Superior temporal gyrus (tissue), 1 donor: ENCODE results near the gene MICAL2.
A peak's percentile ranks its signal among the peaks of the same experiment; 100 is the strongest.

ENCODE experiments used
- DNase-seq: peaks from one replicate; pipeline ENCODE4 v3.0.0-alpha.2; 2016; ENCODE audit errors: extremely low spot score

MICAL2 gene

DNA sequence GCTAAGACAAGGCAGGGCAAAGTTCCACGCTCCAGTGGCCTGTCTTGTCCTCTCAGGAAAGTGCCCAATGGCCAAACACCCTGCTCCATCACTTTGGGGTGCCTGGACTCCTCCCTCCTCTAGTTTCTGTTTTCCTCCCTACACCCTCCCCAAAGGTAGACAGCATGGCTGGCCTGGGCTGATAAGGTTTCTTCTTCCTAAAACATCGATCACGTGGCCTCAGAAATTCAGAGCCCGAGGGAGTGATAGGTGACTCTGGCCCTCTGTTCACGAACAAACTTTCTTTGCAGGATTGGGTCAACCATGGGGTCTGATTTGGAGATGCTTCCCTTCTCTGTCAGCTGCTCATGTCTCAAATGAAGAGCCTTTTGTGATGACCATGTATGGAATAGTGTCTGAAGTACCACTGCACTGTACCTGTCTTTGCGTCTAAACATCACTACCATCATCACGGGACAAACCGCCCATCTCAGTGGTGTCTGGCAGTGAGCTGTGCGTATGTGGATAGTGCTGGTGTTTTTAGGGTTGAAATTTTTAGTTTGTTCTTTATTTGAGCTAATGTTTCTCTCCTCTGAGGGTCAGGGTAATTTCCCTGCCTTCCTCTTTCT, 6.1 kb downstream of the MICAL2 start:
- DNase-seq = no peak

DNA sequence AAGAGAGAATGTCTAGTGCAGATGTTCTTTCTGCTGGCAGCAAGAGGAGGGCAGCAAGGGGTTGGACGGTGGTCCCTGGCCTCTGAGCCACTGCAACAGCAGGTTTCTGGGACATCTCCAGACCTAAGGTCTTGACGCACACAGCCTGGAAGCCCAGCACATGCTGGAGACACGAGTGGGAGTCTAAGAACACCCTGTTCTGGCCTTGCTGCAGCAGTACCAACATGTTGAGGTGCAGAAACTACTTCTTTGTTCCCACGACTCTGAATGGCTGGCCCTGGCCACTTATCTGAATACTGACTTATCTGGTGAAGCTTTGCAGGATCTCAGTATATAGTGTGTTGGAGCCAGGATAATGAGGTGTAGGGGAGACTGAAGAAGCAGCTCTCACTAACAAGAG, 6.8 kb downstream of the MICAL2 start:
- no peak for DNase-seq

DNA sequence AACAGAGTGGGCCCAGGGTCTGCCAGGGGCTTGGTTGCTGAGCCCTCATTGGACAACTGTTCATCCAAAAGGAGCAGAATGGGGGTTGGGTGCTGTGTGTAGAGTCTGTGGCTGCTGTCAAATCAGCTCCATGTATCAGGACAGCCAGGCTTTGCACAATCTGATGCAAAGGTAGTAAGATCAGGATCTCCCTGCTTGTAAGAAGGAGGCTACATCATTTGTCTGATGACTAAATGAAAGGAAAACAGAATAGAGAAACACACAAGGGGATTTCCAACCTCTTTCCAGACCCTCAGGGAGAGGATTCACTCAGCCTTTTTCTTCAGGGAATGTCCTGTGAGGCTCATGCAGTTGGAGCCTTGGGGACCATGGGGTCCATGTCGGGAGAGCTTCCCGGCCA, 7.2 kb downstream of the MICAL2 start:
- DNase-seq = no peak

DNA sequence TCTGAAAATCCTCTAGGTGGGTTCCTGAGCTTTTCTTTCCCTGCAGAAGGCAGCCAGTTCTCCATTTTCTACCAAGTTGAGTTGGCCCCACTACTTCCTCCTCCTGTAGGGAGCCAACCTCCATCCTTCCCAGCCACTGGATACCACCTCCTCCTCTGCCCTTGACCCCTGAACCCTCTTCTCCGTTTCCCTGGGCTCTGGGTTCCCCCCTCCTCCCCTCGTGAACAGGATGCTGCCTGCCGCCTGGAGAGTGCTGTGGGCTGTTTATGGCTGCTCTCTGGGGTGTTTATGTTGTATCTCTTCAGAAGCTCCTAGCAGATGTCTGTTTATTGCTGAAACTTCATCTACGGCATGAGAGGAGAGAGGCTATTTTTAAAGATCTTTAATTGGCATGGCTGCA, 8.6 kb downstream of the MICAL2 start:
- no peak for DNase-seq

DNA sequence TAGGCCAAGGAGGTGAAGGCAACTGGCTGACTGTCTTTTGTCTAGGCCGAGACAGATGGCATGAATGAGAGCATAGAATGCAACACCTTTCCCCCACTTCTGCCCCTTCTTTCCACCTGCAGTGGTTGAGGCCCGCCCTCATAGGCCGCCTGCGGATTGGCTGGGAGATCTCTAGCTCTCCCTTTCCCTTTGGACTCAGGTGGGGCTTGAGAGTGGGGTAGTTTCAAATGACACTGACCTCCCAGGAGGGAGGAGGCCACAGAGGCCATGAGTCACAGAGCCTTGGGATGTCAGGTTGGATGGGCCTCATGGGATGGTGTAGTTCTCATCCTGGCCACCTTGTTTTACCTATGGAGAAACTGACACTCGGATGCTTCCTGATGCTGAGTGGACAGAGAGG, 9.1 kb downstream of the MICAL2 start:
- DNase-seq = no peak

DNA sequence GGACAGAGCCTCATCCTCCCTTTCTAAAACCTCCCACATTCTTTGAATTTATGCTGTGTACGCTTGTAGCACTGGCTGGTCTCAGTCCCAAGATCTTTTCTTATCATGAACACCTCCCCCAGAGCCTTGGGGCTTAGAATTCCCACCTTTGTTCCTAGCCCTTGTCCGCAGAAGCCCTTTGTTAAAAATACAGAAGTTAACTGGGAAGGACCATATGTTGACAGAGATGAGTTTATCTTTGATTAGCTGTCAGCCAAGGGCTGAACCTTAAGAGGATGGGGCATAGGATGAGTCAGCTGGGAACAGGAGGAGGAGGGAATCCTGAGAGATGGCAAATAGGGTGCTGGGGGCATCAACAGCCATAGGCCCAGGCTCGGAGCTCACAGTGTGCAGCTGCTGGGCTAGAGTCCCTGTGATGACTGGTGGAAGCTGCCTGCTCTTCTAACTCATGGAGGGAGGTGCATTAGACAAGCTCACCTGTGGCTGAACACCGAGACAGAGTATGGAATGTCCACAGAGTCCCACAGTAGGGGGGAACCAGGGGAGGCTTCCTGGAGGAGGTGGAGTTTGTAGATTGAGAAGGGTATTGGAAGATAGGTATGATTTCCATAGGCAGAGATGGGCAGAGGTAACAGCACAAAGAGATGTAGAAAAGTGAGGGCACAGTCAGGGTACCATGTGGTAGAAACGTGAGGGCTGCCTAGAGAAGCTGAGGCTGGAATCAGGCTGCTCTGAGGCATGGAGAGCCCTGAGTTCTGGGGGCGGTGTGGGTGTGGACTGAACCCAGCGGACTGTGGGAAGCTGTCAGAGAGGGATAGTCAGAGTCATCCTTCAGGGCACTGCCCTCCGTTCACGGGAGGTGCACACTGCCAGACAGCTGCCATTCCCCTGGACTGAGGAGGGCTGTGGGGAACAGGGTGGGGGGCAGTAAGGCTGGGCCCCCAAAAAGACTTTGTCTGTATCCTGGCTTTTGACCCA, 9.9 kb downstream of the MICAL2 start:
- no peak for DNase-seq

- DNase-seq = no peak
Observed at GRCh38 chr11:12121011-12121410, 10.6 kb downstream of the MICAL2 start.

DNA sequence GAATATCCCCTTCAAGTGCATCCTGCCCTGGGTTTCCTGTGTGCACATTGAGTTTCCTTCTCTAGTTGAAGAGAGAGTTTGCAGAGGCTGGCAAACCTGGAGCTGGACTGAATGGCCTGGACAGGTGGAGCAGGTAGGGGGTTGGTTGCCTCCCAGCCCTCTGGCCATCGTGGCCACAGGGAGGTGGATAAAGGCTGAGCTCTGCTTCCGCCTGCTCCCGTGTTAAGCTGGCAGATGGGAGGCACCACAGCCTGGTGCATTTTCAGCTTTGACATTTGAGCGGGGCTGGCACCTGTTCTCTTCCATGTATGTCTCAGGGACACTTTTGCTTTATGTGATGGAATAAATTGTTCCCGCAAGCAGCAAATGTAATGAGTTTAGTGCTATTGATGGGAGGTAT, 11.1 kb downstream of the MICAL2 start:
- DNase-seq = no peak

DNA sequence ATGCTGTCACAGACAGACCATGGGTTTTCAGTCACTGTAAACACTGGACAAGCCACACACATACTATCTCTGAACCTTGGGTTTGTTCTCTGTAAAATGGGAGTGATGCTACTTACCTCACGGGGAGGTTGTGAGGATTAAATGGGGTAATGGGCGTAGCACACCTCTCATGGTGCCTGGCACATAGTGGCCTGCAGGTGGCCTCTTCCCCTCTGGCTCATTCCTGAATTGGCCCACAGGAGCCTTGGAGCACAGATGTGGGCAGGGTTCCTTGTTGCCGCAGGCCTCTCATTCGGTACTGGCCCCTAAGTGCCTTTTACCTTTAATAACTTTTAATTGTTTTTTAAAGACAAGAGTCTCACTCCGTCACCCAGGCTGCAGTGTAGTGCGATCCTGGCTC, 11.7 kb downstream of the MICAL2 start:
- DNase-seq = no peak

GRCh38 chr11:12123273-12123672, 12.9 kb downstream of the MICAL2 start:
- no peak for DNase-seq

GRCh38 chr11:12123799-12124198, 13.4 kb downstream of the MICAL2 start:
- no peak for DNase-seq

DNA sequence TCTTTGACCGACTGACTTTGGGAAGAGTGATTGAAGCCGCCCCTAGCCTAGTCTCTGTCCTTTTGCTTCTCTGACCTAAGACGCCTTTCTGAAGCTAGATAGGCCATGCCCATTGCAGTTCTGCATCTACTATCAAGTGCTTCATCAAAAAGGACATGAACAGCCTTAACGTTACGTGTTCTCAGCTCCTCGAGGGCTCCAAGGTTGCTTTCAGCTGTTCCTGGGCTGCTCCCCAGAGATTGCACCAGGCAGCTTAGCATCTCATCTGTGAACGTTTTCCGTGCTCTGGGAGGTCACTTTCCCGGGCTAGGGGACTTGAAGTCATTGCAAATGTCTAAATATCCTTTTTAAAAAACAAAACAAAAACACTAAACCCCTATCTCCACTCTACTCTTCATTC, 13.9 kb downstream of the MICAL2 start:
- no peak for DNase-seq

- no peak for DNase-seq
Observed at GRCh38 chr11:12125609-12126149, 15.3 kb downstream of the MICAL2 start.

DNA sequence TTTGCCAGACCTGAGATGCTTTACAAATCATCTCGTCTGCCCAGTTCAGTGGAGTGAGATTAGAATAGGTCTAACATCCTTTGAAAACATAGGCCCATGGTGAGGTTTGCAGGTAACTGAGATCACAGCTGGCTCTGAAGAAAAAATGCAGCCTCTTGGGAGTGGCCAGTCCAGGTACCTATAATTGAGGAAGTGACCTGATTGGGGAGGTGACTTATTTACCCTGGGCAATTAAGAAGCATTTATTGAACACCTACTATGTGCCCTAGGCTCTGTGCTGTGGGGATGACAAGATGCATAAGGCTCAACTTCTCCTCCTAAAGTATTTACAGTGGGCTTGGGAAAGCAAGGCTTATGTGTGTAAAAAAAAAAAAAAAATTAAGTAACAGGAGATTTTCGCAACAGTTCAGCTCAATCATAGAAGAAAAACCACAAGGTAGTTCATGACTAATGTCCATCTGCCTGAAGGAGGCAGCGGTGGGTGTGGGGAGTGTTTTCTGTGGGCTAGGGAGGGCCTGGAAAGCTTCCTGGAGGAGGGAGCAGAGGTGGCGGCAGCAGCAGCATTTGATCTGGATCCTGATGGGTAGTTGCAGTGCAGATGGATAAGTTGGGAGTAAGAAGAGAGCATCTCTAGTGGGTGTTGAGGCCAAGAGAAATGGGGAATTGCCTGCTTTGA, 16.1 kb downstream of the MICAL2 start:
- DNase-seq = no peak

- DNase-seq = no peak
Observed at GRCh38 chr11:12127206-12127898, 17.0 kb downstream of the MICAL2 start.

DNA sequence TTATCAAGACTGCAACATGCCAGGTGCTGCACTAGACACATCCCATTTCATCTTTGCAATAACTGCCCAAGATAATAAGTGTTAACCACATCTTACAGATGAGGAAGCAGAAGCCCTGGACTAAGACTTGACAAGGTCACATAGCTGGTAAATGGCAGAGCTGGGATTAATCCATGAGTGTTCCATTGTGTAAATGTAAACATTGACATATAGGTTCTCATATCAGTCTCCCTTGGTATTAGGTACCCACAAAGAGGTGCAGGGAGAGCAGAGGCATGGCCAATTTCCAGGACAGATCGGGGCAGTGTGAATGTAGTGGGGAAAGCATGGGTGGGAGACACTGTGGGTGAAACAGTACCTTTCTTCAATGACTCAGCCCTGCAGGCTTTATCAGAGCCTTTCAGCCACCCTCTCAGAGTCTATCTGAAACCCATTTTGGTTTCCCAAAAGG, 17.9 kb downstream of the MICAL2 start:
- no peak for DNase-seq

DNA sequence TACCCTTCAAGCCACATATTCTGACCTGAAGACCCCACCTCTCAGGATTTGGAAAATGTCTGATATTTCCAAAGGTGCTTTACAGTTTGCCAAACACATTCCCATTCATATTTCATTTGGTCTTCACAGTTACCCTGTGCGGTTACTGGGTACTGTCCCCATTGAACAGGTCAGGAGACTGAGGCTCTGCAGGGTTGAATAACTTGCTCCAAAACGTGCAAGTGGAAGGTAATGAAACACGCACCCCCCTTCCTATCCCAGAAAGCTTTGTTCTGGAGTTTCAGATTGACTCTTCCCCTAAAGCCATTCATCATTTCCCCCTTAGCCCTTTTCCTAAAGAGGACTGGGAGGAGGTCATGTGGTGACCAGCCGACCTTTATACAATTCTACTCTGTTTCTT, 18.8 kb downstream of the MICAL2 start:
- DNase-seq = no peak

- DNase-seq = no peak
Observed at GRCh38 chr11:12130180-12130980, 20.0 kb downstream of the MICAL2 start.

- no peak for DNase-seq
Observed at GRCh38 chr11:12131943-12132789, 21.8 kb downstream of the MICAL2 start.

- DNase-seq = peak; percentile 34
Observed at GRCh38 chr11:12132790-12133145, 22.4 kb downstream of the MICAL2 start.
